GM12878 (cell line): ENCODE measurements around the gene NAALADL2. TPM values are rescaled to one million over a fixed set of nuclear protein-coding genes. Genes with fewer than 3 reads are reported as not detected.

Experiments used
- ATAC-seq: fragments of 200-7000 bp; cut with Tn5 transposase; 3 replicates; pipeline ENCODE4 v1.9.1; 2020; ENCODE audit warnings: mild to moderate bottlenecking, moderate library complexity
- BruUV-seq: library from RNA; stranded (reverse); fragments of 400-500 nt; replicated peaks from 2 replicates; lab custom pipeline; 2021; lab: Mats Ljungman, UMichigan
- CTCF ChIA-PET: fragments of 300-600 bp; sonication (Branson Sonifier 250); formaldehyde crosslinking; extraction: SDS; loops from one replicate; lab custom pipeline; 2021; ENCODE audit warnings: inconsistent platforms; lab: Yijun Ruan, JAX
- POLR2A ChIA-PET: fragments of 350-600 bp; formaldehyde crosslinking; extraction: SDS; loops from one replicate; lab custom pipeline; 2021; ENCODE audit warnings: inconsistent platforms; lab: Charles Lee
- RAD21 ChIA-PET: fragments of 300-600 bp; sonication (Branson Sonifier 250); formaldehyde crosslinking; loops from one replicate; lab custom pipeline; 2023; ENCODE audit warnings: antibody characterized with exemption; ENCODE audit not compliant: unreplicated experiment; lab: Charles Lee
- SMC1A ChIA-PET: fragments of 300-600 bp; sonication (Branson Sonifier 250); formaldehyde crosslinking; loops from one replicate; lab custom pipeline; 2023; ENCODE audit not compliant: unreplicated experiment, uncharacterized antibody; lab: Charles Lee
- DNase-seq: peaks from one replicate; pipeline ENCODE4 v3.0.0-alpha.2; 2011; ENCODE audit warnings: low read depth, low spot score
- FAIRE-seq: peaks from 3 replicates; lab custom pipeline; 2011; peaks lifted over from hg19 to GRCh38; lab: Jason Lieb, UNC
- H2AFZ ChIP-seq: 2 replicates; pipeline ENCODE4 v1.6.0; 2011; ENCODE audit warnings: low read depth, low read length, control low read depth; ENCODE audit not compliant: control insufficient read depth
- H3K27ac ChIP-seq: 2 replicates; pipeline ENCODE4 v1.5.1; 2011; ENCODE audit warnings: control low read depth; ENCODE audit not compliant: control insufficient read depth, insufficient read depth
- H3K27me3 ChIP-seq, 2 experiments: replicated peaks in 1 of 2; 2 replicates each; pipeline versions ENCODE4 v1.6.0 to v1.6.1; 2011; ENCODE audit warnings: low read length in 1 of 2; ENCODE audit not compliant: control insufficient read depth in 2 of 2, insufficient read depth in 2 of 2
- H3K36me3 ChIP-seq, 2 experiments: 2 replicates each; pipeline ENCODE4 v1.5.1; 2011; ENCODE audit warnings: low read length in 1 of 2; ENCODE audit not compliant: control insufficient read depth in 2 of 2, insufficient read depth in 2 of 2
- H3K4me1 ChIP-seq: 2 replicates; pipeline ENCODE4 v1.6.1; 2011; ENCODE audit warnings: mild to moderate bottlenecking, low read length, moderate library complexity, mixed read lengths; ENCODE audit not compliant: control insufficient read depth, insufficient read depth
- H3K4me2 ChIP-seq: 2 replicates; pipeline ENCODE4 v1.6.0; 2011; ENCODE audit warnings: control low read depth; ENCODE audit not compliant: control insufficient read depth, insufficient read depth
- H3K4me3 ChIP-seq: fragments of 200-600 bp; sonication (generic); 2 replicates; pipeline ENCODE4 v1.5.1; 2016
- H3K79me2 ChIP-seq: 2 replicates; pipeline ENCODE4 v1.6.0; 2011; ENCODE audit warnings: low read length; ENCODE audit not compliant: control insufficient read depth, insufficient read depth
- H3K9ac ChIP-seq: 2 replicates; pipeline ENCODE4 v1.8.0; 2011; ENCODE audit warnings: low read length, control low read depth, mixed read lengths; ENCODE audit not compliant: control insufficient read depth, insufficient read depth
- H3K9me3 ChIP-seq: replicated peaks from 3 replicates; pipeline ENCODE4 v1.5.1; 2011; ENCODE audit warnings: mild to moderate bottlenecking, low read length; ENCODE audit not compliant: control insufficient read depth, insufficient read depth
- H4K20me1 ChIP-seq: 2 replicates; pipeline ENCODE4 v1.6.0; 2011; ENCODE audit not compliant: control insufficient read depth, insufficient read depth
- ATF7 ChIP-seq: fragments of 450-650 bp; IDR thresholded peaks from 2 replicates; pipeline ENCODE4 v1.6.1; 2016; ENCODE audit warnings: low read depth, mild to moderate bottlenecking
- BACH1 ChIP-seq: fragments of 450-650 bp; IDR thresholded peaks from 2 replicates; pipeline ENCODE4 v1.6.1; 2017; ENCODE audit warnings: mild to moderate bottlenecking, borderline replicate concordance
- CEBPB ChIP-seq, 2 experiments: fragments of 150-350 bp in 1 of 2; IDR thresholded peaks; 2 replicates each; pipeline ENCODE4 v1.6.1; 2012 to 2014; ENCODE audit warnings: low read depth in 2 of 2, low read length in 2 of 2, borderline replicate concordance in 1 of 2, inconsistent platforms in 1 of 2
- ESRRA ChIP-seq: IDR thresholded peaks from 2 replicates; pipeline ENCODE4 v1.6.1; 2012; ENCODE audit warnings: mild to moderate bottlenecking, low read length, improper control_type of control experiment
- FOXM1 ChIP-seq: IDR thresholded peaks from 2 replicates; pipeline ENCODE4 v1.6.1; 2012; ENCODE audit warnings: low read depth, mild to moderate bottlenecking, inconsistent platforms, low read length, moderate library complexity
- HSF1 ChIP-seq: fragments of 150-350 bp; IDR thresholded peaks from 2 replicates; pipeline ENCODE4 v1.6.1; 2014; ENCODE audit warnings: mild to moderate bottlenecking, low read depth, low read length
- IKZF1 ChIP-seq: fragments of 450-650 bp; conservative IDR thresholded peaks from 2 replicates; pipeline ENCODE4 v1.6.1; 2017; ENCODE audit warnings: antibody characterized with exemption, mild to moderate bottlenecking
- LARP7 ChIP-seq: fragments of 450-650 bp; IDR thresholded peaks from 2 replicates; pipeline ENCODE4 v1.6.1; 2017; ENCODE audit warnings: mild to moderate bottlenecking
- MLLT1 ChIP-seq: fragments of 450-650 bp; IDR thresholded peaks from 2 replicates; pipeline ENCODE4 v1.6.1; 2016; ENCODE audit warnings: mild to moderate bottlenecking
- MTA3 ChIP-seq: IDR thresholded peaks from 2 replicates; pipeline ENCODE4 v1.6.1; 2012; ENCODE audit warnings: low read length, inconsistent platforms, borderline replicate concordance
- NFXL1 ChIP-seq: fragments of 450-650 bp; IDR thresholded peaks from 2 replicates; pipeline ENCODE4 v1.6.1; 2017; ENCODE audit warnings: antibody characterized with exemption, mild to moderate bottlenecking, borderline replicate concordance
- PAX8 ChIP-seq: fragments of 450-650 bp; IDR thresholded peaks from 2 replicates; pipeline ENCODE4 v1.6.1; 2017; ENCODE audit warnings: mild to moderate bottlenecking, moderate library complexity
- PML ChIP-seq: IDR thresholded peaks from 2 replicates; pipeline ENCODE4 v1.6.1; 2012; ENCODE audit warnings: low read length, inconsistent platforms
- SMC3 ChIP-seq: IDR thresholded peaks from 2 replicates; pipeline ENCODE4 v1.6.1; 2011; ENCODE audit warnings: low read length, improper control_type of control experiment, borderline replicate concordance
- TCF3 ChIP-seq: IDR thresholded peaks from 2 replicates; pipeline ENCODE4 v1.6.1; 2012; ENCODE audit warnings: low read depth, mild to moderate bottlenecking, low read length, borderline replicate concordance; ENCODE audit not compliant: insufficient read depth
- ZNF24 ChIP-seq: fragments of 450-650 bp; IDR thresholded peaks from 2 replicates; pipeline ENCODE4 v1.6.1; 2017; ENCODE audit warnings: antibody characterized with exemption, mild to moderate bottlenecking
- WGBS: methylation state at CpG from one replicate; pipeline ENCODE4 v1.1.6; 2016; ENCODE audit warnings: low lambda C conversion rate; ENCODE audit not compliant: insufficient replicate concordance, insufficient coverage; ENCODE audit errors: missing lambda C conversion rate; 5-methylcytosine and 5-hydroxymethylcytosine counted together
- in situ Hi-C: fragments of 300-500 bp; cut with MboI; formaldehyde crosslinking; loops from 9 replicates; pipeline ENCODE4 v1.14.3; 2018; ENCODE audit warnings: mixed read lengths
- intact Hi-C: fragments of 100-400 bp; cut with micrococcal nuclease; formaldehyde crosslinking; loops from one replicate; pipeline ENCODE4 v1.14.2; 2022; ENCODE audit not compliant: unreplicated experiment
- polyA plus RNA-seq, 11 experiments: library from polyadenylated mRNA; depleted of rRNA in 4 of 11; unstranded in 6 of 11; stranded (reverse) in 5 of 11; fragments of >200 nt; fragmentation: Nextera tagmentation in 4 of 11; fragmentation: Illumina TruSeq in 1 of 11; extraction: Ambion mirVana in 4 of 11; extraction: Trizol in 1 of 11; gene quantifications; 1 replicate in 1 of 11; 2 replicates in 10 of 11; pipeline versions ENCODE4 v1.2.1 to v1.2.3, GENCODE V29; 2011 to 2016; ENCODE audit warnings: inconsistent platforms in 2 of 11, missing spikeins in 2 of 11, low read depth in 1 of 11
- total RNA-seq, 4 experiments: library from RNA; depleted of rRNA in 3 of 4; stranded (reverse); fragments of >200 nt in 3 of 4; fragmentation: Illumina TruSeq in 1 of 4; extraction: Trizol in 1 of 4; gene quantifications; 2 replicates each; pipeline versions ENCODE4 v1.2.1 to v1.2.3, GENCODE V29; 2013 to 2021

Gene NAALADL2
- total and polyA plus RNA-seq, 10 of the 15 experiments (the other 5 are each of a cell fraction or from before 2014, with no cell fraction given): 0.06 to 10.8 (median 0.46) TPM

DNA sequence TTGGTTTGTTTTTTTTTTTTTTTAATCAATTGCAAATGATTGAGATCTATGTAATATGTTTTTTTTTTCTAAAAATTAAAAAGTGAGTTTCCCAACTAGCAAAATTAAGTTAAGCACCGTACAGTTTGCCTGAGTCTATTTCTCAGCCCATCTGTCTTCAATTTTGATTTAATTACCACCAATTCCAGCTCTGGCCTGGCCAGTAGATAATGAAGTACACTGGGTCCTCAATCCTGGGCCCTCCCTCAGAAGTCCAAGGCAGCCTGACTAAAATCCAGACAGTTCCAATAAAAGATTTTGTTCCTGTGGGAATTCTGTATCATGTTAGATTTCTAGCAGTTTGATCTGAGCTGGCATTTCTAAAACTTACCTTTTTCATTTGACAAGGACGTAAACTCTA is 887.2 kb downstream of the NAALADL2 start:
- ATAC-seq (no peak), FAIRE-seq (no peak)
- ChIA-PET POLR2A (no interaction called here), CTCF (interaction anchor here (0.7 kb wide), 1 partner anchor 59 kb away, joined by 3 read pairs; no protein-coding TSS in a partner anchor), SMC1A (no interaction called here)
- no peak overlapping the region for H3K27ac ChIP-seq
- 27% methylated on average over 2 of the region's 2 CpGs for WGBS
- H2AFZ ChIP-seq: no peak overlapping the region
- no peak overlapping the region for H3K4me3 ChIP-seq
- H3K4me2 ChIP-seq: no peak overlapping the region
- no peak overlapping the region for H3K9ac ChIP-seq
- H3K79me2 ChIP-seq: no peaks in the 10 kb centered on the region
- no peaks in the 10 kb centered on the region for H3K36me3 ChIP-seq
- intact Hi-C loops: no loop called here
- H3K27me3 ChIP-seq: no peaks in the 10 kb centered on the region
- no peak for TF ChIP-seq CEBPB (IDR thresholded peaks at IDR 0.05; ENCODE audit: borderline replicate concordance in 1 of 2, low read depth in 2 of 2, low read length in 2 of 2)
- no peak for TF ChIP-seq FOXM1
- no peak for TF ChIP-seq ESRRA
- TF ChIP-seq MLLT1: no peak
- no peak for TF ChIP-seq BACH1
- no peak for TF ChIP-seq IKZF1
- no peak for TF ChIP-seq PAX8
- no peak for TF ChIP-seq ZNF24
- TF ChIP-seq TCF3: no peak
- TF ChIP-seq ATF7: no peak
- TF ChIP-seq MTA3: no peak
- TF ChIP-seq PML: no peak
- no peak for TF ChIP-seq HSF1
- no peak for TF ChIP-seq NFXL1
- no peak for TF ChIP-seq SMC3
- TF ChIP-seq LARP7: no peak
- TF ChIP-seq, all 136 proteins: peak for 0
- Histone ChIP-seq H4K20me1 (no peaks in the 10 kb centered on the region), H3K9me3 (no peaks in the 10 kb centered on the region), H3K4me1 (no peaks in the 10 kb centered on the region)
- DNase-seq: no peak
- no TSS peak for BruUV-seq
- in situ Hi-C loops: no loop called here
- RAD21 ChIA-PET: no interaction called here
